Measurements from ENCODE around the gene LDLRAD3.

DNA sequence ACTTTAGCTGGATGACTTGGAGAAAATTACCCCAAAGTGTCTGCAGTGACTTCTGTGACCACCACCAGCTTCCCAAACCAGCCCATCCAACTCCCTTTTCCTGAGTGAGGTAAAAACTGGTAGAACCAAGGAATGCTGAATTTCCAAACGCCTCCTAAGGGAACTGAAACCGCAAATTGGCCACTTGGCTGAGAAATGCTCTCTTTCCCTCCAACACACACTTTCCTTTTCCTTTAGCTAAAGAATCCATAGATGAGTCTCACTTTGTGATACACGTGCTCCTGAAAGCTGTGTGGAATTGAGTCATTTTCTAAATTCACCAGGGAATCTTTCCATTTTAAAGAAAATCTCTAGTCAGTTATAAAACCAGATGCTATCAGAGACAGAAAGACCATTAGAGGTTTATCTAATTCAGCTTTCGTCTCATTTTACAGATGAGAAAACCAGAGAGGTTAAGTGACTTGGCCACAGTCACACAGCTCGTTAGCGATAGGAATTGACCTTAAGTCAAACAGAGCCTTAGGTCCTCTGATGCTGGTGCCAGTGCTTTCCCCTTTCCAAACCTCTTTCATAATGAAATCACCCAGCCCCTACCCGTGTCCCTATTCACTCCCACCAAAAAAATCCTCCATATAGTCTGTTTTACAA lies 208.2 kb downstream of the LDLRAD3 start:
- TF ChIP-seq, protein P1, sequence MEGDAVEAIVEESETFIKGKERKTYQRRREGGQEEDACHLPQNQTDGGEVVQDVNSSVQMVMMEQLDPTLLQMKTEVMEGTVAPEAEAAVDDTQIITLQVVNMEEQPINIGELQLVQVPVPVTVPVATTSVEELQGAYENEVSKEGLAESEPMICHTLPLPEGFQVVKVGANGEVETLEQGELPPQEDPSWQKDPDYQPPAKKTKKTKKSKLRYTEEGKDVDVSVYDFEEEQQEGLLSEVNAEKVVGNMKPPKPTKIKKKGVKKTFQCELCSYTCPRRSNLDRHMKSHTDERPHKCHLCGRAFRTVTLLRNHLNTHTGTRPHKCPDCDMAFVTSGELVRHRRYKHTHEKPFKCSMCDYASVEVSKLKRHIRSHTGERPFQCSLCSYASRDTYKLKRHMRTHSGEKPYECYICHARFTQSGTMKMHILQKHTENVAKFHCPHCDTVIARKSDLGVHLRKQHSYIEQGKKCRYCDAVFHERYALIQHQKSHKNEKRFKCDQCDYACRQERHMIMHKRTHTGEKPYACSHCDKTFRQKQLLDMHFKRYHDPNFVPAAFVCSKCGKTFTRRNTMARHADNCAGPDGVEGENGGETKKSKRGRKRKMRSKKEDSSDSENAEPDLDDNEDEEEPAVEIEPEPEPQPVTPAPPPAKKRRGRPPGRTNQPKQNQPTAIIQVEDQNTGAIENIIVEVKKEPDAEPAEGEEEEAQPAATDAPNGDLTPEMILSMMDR (IDR thresholded peaks at IDR 0.05; ENCODE audit: low read depth, low read length): no peak
- TF ChIP-seq EZH2phosphoT487 (IDR thresholded peaks at IDR 0.05; ENCODE audit: low read depth): no peak
